Activated CD8-positive, alpha-beta memory T cell treated with anti-CD3 and anti-CD28 coated beads for 48 hours (primary cell): ENCODE data around the gene RPS3.
A peak's percentile ranks its signal among the peaks of the same experiment; 100 is the strongest.

Experiments
- DNase-seq, 3 experiments: peaks; one replicate each; pipeline ENCODE4 v3.0.0-alpha.2; 2020; ENCODE audit warnings: low read depth in 2 of 3, low spot score in 2 of 3

The RPS3 gene

DNA sequence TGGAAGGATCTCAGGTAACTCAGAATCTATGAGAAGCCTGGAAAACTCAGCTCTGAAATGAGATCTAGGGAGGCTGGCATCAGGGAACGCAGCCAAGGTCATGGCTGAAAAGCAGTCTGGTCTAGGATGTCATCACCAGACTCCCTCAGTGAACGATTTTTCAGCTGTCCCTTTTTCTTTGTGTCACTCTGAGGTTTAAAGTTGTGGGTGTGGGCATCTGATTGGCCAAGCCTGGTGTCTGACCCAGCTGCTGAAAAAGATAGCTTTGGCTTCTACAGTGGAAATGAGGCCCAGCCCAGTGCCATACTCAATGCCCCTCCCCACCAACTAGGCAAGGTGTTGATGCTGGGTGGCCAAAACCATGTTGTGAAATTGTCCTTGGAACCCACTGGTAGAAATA is 14.5 kb downstream of the RPS3 start:
- no peak for DNase-seq

DNA sequence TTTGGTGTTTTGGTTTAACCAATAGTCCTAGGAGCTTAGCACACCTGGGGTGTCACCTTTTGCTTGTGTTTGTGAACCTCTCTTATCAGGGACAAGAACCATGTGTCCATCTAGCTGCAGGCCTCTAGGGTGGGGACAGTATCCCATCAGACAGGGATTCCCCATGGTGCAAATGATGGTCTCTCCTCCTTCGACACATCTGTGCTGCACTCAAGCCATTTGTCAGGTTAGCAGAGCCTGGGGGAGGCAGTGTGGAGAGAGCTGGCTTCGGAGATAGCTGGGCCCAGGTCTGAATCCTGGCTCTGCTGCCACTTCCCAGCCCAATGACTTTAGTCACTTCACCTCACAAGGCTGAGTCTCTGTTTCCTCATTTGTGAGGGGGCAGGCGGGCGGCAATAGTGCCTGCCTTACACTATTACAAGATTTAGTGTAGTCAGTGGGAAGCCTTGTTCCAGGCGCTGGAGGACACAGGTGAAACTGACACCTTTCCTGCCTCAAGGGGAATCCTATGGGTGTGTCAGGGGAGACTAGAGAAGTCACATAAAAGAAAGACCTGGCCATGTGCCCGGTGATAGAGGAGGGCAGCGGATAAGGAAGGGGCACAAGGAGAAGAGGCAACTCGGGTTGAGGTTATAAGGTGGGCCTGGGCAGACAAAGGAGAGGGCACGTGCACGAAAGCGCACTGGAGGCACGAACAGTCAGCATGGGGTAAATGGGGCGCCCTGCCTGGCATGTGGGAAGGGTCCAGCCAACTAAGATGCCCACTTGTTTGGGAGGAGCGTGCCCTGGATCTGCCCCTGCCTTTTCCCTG is 21.1 kb downstream of the RPS3 start:
- DNase-seq, result no peak

DNA sequence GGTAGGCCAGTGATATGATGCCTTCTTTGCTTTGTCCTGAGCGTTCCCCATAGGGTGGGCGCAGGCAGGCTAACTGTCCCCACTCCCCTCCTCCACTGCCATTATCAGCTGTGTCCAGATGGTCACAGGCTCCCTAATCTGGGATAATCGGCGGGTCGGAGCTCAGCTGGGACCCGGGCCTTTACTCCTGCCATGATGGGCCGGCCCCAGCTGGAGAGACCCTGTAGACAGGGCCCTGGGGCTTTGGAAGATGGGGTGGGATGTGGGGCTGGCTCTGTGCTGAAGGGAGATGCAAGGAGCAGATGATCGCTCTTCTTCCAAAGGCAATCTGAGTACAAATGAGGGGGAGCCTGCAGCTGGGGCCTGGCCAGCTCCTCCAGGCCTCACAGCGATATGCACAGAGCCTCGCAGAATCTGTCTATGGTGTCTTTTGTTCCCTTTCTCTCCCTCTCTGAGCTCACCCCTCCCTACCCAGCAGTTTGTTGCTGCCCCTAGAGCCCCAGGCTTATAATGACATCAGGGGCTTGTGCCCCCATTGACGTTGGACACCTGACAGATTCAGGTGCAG is 21.8 kb downstream of the RPS3 start:
- no peak for DNase-seq

DNA sequence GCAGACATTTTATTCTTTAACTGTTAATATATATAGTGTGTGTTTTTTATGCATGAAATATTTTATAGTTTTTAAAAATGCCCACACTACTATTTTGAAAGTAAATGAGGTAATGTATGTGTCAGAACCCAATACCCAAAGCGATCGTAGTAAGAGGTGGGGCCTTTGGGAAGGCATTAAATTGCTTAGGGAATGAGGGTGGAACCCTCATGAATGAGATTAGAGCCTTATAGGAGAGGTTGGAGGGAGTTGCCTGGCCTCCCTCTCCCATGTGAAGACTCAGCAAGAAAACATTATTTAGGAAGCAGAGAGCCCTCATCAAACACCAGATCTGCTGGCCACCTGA is 22.6 kb downstream of the RPS3 start:
- DNase-seq, result no peak

DNA sequence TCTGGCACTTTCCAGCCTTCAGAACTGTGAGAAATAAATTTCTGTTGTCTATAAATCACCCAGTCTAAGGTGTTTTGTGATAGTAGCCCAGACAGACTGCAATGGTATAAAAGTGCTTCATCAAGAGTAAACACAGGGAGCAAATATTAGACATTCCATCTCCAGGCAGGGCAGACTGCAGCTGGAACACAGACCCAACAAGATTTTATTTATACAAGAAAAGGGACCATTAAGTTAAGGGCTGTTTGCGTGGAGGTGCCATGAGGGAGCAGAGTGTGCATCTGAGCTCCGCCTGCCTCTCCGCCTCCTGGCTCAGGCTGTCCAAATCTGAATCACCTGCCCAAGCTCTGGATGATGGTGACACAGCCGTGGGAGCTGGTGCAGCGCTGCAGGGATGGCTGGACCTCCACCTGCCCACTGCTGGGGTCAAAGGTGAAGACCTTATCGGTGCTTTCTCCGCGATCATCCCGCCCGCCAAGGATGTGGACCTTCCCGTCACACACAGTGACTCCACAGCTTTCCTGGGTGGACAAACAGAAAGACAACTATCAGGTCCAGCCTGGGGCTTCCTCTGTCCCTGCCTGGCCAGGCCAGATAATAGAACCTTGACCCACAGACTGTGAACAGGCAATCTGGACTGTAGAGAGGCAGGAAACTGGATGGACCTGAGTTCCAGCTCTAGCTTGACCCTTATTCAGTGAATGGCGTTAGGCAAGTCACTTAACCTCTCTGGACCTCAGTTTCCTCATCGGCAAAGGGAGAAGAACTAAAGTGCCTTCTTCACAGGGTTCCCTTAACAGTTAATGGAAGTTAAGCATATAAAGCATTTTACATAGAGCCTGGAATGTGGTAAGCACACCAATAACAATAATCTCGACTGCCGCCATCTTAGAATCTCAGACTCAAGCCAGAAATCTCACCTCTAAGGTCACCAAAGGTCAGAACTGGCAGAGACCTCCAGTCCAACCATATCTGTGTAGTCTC is 23.2 kb downstream of the RPS3 start:
- no peak for DNase-seq

DNA sequence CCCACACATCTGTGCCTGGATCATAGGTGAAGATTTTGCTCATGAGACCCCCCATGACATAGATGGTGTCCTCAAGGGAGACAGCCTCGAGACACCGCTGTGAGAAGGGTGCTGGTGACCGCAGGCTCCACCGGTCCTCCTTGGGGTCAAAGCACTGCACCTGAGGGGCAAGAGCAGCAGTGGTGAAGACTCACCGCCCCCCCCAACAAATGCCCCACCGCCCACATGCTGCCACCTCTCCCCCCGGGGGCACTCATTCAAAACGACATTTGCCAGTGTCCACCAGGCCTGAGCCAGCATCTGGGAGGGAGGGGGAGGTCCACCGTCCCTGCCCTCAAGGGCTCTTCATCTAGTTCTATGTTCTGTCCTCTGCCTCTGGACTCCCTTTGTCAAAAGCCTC is 24.4 kb downstream of the RPS3 start:
- DNase-seq, result no peak

DNA sequence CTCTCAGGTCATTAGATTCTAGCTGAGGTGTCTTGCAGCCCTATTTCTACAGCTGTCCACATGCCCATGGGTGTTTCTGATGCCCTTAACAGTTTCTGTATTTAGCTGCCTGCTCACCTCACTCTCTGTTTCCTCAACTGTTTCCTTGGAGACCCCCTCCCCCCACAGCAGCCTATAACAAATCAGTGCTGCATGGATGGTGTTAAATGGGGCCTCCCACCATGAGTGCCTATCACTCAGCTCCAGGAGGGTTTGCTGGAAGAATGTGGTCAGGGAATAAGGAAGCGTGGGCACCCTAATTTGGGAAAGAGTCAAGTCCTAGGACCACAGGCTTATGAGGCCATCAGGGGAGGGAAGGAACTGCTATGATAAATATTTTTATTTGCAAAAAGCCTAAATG is 25.1 kb downstream of the RPS3 start:
- DNase-seq, result no peak

DNA sequence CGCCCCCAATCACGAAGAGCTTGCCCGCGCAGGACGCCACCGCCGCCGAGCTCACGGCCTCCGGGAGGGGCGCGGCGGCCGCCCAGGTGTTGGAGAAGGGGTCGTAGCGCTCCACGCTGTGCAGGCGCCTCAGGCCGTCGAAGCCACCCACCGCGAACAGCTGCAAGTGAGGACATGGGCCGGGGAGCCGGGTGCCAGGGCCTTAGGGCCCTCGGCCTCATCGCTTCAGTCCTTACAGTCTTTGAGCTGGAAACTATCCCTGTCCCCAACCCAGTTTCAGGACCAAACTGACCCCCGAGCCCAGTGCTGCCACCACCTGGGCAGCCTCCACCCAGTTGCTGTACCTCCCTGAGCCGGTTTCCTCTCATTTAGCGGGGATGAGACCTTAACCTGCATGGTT is 26.1 kb downstream of the RPS3 start:
- no peak for DNase-seq

DNA sequence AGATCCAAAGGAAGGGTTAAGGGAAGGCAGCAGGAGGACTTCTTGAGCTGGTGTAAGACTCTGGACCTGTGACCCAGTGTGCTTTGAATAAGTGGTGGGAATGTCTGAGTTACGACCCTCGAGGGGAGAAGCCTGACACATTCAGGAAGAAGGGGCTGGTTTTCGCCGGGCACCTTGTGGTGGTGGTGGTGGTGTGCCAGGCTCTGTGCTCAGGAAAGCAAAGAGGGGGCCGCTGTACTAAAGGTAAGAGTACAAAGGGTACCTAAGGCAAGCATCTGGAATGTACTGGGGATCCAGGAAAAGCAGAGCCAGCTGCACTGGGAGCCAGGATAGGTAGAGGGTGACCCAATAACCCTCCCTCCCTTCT is 27.4 kb downstream of the RPS3 start:
- no peak for DNase-seq

DNA sequence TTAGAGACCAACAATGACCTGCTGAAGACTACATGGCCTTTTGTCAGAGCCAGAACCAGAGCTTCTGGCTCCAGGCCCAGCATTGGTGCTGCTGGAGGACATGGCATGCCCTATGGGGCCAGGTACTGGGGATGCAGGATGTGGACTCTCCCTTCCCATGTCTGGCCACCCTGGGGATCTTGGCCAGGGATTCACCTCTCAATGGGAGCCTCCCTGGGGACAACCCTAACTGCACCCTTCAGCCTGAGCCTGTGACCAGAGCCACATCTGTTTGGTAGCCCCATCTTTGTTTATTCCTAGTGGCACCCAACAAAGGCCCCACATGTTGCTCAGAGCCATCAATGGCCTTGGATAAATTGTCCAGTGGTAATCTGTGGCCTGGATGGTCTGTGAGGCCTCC is 27.9 kb downstream of the RPS3 start:
- DNase-seq, result no peak

DNA sequence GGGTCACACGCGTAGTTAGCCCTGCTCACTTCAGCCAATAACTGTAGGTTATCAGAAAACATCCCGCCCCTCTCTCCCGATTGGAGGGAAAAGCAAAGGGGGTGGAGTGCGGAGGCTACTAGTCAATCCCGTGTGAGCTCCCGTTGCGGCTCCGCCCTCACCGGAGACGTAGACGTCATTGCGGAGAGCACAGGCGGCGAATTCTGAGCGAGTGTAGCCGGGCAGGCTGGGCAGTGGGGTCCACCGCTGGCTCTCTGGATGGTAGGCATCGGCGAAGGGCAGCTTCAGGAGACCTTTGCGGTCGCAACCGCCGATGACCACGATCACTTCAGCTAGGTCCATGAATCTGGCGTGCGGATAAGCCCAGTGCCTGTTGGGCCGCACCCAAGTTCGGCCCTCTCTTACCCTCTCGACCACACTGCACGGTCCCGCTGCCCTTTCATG is 29.0 kb downstream of the RPS3 start:
- DNase-seq, result peak in 1 of 3 experiments; percentile 42

DNA sequence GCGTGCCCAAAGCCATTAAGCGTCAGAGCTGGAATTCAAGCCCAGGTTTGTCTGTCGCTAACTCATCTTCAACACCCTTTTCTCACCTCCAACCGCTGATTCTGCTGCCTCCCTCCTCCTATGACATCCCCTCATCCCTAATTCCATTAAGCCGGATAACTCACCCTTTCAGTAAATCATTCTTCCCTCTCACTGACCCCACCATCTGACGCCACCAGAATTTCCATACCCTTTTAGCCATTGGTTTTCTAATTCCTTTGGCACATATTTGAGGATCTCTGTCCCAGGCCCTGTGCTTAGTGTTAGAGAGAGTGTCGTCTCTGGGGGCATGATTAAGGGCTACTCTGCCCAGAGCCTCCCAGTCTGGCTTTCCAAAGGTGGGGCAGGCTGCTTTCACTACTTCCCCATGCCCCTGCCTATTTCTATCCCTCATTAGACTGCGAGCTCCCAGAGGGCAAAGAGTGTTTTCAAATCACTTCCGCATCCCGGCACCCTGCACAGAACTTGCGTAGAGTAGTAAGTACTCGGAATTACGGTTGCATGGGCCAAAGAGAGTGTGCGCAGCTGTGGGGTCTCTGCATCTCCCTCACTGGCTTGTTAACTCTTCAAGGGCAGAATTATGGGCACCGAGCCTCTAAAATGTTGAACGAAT is 29.8 kb downstream of the RPS3 start:
- DNase-seq, result no peak

DNA sequence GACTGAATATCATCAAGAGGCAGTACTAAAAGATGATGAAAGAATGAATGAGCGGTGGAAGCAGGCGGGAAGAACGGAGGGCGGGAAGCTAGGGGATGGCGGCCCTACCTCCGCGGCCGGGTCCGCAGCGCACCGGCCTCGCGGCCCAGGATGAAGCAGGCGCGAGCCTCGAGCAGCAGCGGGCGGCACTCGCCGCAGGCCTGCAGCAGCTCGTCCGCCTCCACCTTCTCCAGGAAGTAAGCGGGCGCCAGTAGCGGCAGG is 30.3 kb downstream of the RPS3 start:
- DNase-seq, result no peak

DNA sequence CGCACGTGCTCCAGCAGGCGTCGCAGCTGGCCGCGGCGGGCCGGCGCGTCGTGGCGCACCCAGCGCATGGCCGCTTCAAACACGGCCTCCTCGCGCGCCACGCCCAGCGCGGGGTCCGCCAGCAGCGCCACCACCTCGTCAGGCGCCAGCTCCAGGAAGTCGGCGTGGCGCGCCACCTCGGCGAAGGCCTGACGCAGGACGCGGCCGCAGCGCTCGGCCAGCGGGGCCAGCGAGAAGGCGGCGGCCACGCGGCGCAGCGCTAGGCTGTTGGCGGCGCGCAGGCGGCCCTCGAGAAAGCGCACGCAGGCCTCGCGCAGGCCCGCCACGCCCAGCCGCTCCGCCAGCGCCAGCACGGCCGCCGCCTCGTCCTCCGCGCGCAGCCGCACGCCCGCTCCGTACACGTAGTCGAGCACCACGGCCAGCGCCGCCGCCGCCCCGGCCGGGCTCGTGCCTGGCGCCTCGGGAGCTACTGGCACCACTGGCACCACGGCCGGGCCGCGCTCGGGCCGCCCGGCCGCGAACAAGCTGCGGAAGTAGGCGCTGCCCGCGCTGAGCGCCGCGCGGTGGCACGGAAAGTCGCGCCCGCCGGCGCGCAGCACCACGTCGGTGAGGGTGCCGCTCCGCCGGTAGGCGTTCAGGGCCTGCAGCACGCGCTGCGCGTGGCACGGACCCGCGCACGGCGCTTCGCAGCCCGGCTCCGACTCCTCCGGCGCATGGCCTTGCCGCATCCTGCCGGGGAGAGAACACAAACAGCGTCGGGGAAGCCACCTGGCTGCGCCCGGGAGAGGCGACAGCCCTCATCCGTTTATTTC is 30.8 kb downstream of the RPS3 start:
- DNase-seq, result peak in 1 of 3 experiments; percentile 42

DNA sequence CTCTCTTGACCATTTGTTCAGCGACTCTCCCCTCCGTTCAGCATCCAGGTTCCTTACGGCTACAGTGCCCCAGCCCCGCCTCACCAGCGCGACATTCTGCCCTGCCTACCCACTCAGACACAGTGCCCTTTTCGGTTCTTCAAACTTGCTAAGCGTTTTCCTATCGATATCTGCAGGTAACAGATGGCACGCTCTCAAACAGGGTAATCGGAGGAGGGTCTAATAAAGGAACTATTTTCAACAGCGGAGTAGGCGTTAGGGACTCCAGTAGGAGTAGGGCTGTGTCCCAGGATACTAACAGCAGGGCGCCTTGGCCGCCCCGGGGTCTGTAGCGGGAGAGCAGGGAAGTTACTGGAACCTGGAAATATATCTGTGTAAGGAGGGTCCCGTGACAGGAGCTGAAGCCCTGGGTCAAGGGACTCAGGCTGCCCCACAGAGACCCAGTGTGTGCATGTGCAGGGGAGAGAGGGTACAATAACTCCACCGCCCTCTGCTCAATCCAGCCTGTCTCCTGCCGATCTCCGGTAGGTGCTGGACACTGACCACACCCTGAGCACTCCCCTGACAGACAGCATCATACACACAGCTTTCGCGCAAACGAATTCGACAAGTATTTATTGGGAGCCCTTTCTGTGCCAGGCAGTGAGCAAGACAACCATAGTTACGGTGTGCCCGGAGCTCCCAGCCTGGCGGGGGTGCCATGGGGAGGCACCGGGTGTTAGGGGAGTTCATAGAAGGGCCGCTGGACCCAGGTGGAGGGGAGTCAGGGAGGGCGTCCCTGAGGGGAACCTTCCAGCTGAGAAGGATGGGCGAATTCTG is 31.6 kb downstream of the RPS3 start:
- no peak for DNase-seq

DNA sequence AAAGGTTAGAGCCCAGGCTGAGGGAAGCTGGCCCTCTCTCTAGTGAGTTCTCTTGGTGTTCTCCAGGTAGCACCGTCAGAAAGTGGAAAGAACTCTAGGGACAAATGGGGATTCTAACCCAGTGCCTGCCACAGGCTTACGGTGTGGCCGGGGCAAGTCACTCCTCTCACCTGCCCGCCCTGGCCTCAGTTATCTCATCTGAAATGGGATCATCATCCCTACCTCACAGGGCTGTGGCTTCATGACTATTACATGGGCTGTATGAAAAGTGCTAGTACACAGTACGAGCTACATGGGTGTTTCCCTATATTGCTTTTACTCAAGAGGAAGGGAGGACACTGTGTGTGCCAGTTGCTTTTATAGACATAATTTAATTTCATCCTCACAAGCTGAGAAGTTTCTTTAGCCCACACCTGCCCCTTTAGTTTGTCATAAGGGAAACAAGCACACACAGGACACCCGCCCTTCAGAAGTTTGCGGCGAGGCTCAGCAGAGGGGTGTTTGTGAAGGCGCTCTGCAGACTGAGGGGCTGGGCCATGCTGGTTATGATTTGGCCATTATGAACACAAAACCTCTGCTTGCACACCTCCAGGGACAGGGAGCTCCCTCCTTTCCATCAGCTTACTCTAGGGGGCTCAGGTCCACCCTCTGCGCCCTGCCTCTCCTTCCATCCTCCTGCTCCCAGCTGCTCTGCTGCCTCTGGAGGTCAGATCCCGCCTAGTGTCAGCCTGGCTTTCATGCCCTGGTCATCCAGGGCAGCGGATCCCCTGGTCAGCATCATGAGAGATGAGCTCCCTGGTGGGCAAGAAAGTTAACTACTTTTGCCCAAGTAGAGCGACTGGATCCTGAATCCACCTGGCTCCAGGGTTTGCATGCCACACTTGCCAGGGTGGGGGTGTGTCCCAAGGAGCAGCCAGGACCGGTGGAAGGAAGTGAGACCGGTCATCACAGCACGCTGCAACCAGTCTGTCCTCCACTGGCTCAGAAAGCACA is 32.5 kb downstream of the RPS3 start:
- no peak for DNase-seq

DNA sequence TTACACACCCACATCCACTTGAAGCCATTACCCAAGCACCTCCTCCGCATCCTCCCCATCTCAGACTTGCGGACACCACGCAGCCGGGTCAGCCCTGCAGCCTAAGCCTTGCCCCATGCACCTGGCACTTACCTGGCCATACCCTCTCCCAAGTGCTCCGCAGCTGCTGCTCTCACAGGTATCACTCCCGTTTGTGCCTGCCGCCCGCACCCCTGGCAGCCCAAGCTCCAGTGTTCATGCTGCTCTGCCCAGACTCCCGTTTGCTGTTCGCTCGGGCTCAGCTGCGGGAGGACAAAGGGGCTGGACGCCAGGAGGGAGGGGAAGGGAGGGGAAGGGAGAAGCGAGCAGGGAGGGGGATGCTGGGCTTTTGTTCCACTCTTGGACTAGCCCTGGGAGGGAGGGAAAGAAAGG is 33.6 kb downstream of the RPS3 start, which contains the start of gene KLHL35:
KLHL35 (minus strand) TSS at position 293 of the 411 bp plus-strand sequence. CDS start 2,574 bp downstream, outside the sequence.
- DNase-seq, result no peak

DNA sequence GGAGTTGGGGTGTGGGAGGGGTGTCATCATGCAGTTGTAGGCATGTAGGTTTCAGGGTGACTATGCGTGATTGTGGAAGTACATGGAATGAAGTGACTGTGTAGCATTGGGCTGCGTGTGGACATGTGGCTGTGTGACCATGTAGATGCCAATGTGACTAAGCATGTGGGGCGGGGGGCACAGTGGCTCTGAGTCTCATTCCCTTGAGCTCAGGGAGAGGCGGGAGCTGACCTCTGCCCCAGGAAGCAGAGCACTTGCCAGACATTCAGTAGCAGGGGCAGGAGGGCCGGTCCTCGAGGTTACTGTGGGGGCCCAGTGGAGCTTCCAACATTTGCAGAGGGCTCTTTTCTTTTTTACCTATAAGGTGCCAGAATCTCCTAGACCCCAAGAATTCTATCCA is 34.1 kb downstream of the RPS3 start:
- no peak for DNase-seq

DNA sequence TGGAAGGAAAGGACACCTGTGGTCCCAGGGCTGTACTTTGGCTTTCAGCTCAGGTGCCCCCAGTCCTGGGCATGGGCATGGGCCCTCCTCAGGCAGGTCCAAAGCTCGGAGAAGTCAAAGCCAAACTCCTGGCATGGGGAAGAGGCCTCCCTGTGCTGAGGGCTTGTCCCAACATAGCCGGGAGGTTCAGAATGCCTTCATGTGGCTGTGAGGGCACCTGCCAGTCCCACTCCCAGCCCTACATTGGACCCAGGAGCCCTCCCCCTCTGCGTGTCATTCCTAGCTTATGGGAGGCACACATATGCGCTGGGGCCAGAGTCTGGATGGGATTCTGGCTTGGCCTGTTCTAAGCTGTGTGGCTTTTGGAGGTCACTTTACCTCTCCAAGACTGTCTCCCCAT is 34.7 kb downstream of the RPS3 start:
- no peak for DNase-seq
